Left ventricle myocardium inferior (tissue), 1 donor: ENCODE measurements around the gene LIPI. TPM values are rescaled to one million over a fixed set of nuclear protein-coding genes. Genes with fewer than 3 reads are reported as not detected.

Experiments used
- DNase-seq: peaks from one replicate; pipeline ENCODE4 v3.0.0-alpha.2; 2020
- H3K27ac ChIP-seq: fragments of 200-600 bp; replicated peaks from 2 replicates; pipeline ENCODE4 v1.8.0; 2021
- H3K27me3 ChIP-seq: fragments of 200-600 bp; 2 replicates; pipeline ENCODE4 v1.8.0; 2021; ENCODE audit warnings: low read depth
- H3K36me3 ChIP-seq: fragments of 200-600 bp; 2 replicates; pipeline ENCODE4 v1.8.0; 2021
- H3K4me1 ChIP-seq: fragments of 200-600 bp; 2 replicates; pipeline ENCODE4 v1.8.0; 2021
- H3K4me3 ChIP-seq: fragments of 200-600 bp; 2 replicates; pipeline ENCODE4 v1.8.0; 2021; ENCODE audit warnings: mild to moderate bottlenecking, moderate library complexity
- H3K9me3 ChIP-seq: fragments of 200-600 bp; replicated peaks from 2 replicates; pipeline ENCODE4 v1.8.0; 2021
- CTCF ChIP-seq: fragments of 200-600 bp; IDR thresholded peaks from 2 replicates; pipeline ENCODE4 v1.8.0; 2021; ENCODE audit warnings: antibody characterized with exemption, mild to moderate bottlenecking, borderline replicate concordance
- intact Hi-C: fragments of 100-400 bp; cut with micrococcal nuclease; formaldehyde crosslinking; loops from one replicate; pipeline ENCODE4 v1.11.0; 2022
- total RNA-seq: library from RNA; stranded (reverse); fragmentation: NEBNext Ultra II Directional; extraction: Animal tissue kit (Norgen Biotek cat#: 25700); gene quantifications from one replicate; pipeline ENCODE4 v1.2.1, GENCODE V29; 2021
- donor health status: DM: no; HTN: yes; CAD: no; lungs with severe emphysema.

LIPI gene
- total RNA-seq, 1 donor from 2014 or later = not detected

- no peaks in the 10 kb centered on the region for H3K27me3 ChIP-seq
- intact Hi-C loops = no loop called here
- no peak for TF ChIP-seq CTCF
- H3K4me1 ChIP-seq = no peaks in the 10 kb centered on the region
- no peak for DNase-seq
- no peak overlapping the region for H3K27ac ChIP-seq
- no peaks in the 10 kb centered on the region for H3K36me3 ChIP-seq
- H3K9me3 ChIP-seq = peaks cover 45% of the 10 kb centered on the region
- no peak overlapping the region for H3K4me3 ChIP-seq
These were observed 130.6 kb downstream of the LIPI start for GRCh38 chr21:14080040-14080763.

GRCh38 chr21:14078746-14079375 is 131.9 kb downstream of the LIPI start:
- DNase-seq = no peak
- no peaks in the 10 kb centered on the region for H3K27me3 ChIP-seq
- no peak for TF ChIP-seq CTCF
- H3K36me3 ChIP-seq = no peaks in the 10 kb centered on the region
- intact Hi-C loops = no loop called here
- H3K27ac ChIP-seq = no peak overlapping the region
- peaks cover 36% of the 10 kb centered on the region for H3K9me3 ChIP-seq
- H3K4me1 ChIP-seq = no peaks in the 10 kb centered on the region
- no peak overlapping the region for H3K4me3 ChIP-seq

- intact Hi-C loops = no loop called here
- Histone ChIP-seq H3K27me3 (no peaks in the 10 kb centered on the region), H3K36me3 (no peaks in the 10 kb centered on the region), H3K27ac (no peak overlapping the region), H3K4me3 (no peak overlapping the region), H3K4me1 (no peaks in the 10 kb centered on the region), H3K9me3 (peaks cover 27% of the 10 kb centered on the region)
- no peak for TF ChIP-seq CTCF
- DNase-seq = no peak
These were observed 134.5 kb downstream of the LIPI start for GRCh38 chr21:14076143-14076806.

- Histone ChIP-seq H3K4me1 (no peaks in the 10 kb centered on the region), H3K36me3 (no peaks in the 10 kb centered on the region), H3K9me3 (peaks cover 27% of the 10 kb centered on the region), H3K4me3 (no peak overlapping the region), H3K27ac (no peak overlapping the region), H3K27me3 (no peaks in the 10 kb centered on the region)
- no peak for TF ChIP-seq CTCF
- DNase-seq = no peak
- intact Hi-C loops = no loop called here
These were observed 135.2 kb downstream of the LIPI start for GRCh38 chr21:14075346-14076142.

- TF ChIP-seq CTCF = no peak
- peaks cover 20% of the 10 kb centered on the region for H3K9me3 ChIP-seq
- no peak overlapping the region for H3K27ac ChIP-seq
- DNase-seq = no peak
- H3K27me3 ChIP-seq = no peaks in the 10 kb centered on the region
- intact Hi-C loops = no loop called here
- no peaks in the 10 kb centered on the region for H3K36me3 ChIP-seq
- H3K4me3 ChIP-seq = no peak overlapping the region
- H3K4me1 ChIP-seq = no peaks in the 10 kb centered on the region
These were observed 136.6 kb downstream of the LIPI start for GRCh38 chr21:14074177-14074576.
